ENCODE results near the gene GIT2.

GRCh38 chr12:109952873-109953272 is 43.3 kb downstream of the GIT2 start:
- TF ChIP-seq CTCF (IDR thresholded peaks at IDR 0.05) = no peak
- no peak for TF ChIP-seq POLR2AphosphoS5 (IDR thresholded peaks at IDR 0.05; ENCODE audit: low read depth, low read length)
- TF ChIP-seq SIN3A (IDR thresholded peaks at IDR 0.05; ENCODE audit: borderline replicate concordance, insufficient read depth, low read depth, low read length) = no peak
- TF ChIP-seq REST (IDR thresholded peaks at IDR 0.05; ENCODE audit: insufficient read depth in 1 of 2, low read depth in 2 of 2, low read length in 1 of 2) = no peak

Data from Panc1 (cell line).